A673 (cell line): ENCODE data around the gene DDR1. TPM values are rescaled to one million over a fixed set of nuclear protein-coding genes. Genes with fewer than 3 reads are reported as not detected.
"Not testable (repeated sequence)": the region's sequence is repeated elsewhere in the genome, so short reads cannot be mapped to it uniquely, and the experiment has no call there.

ENCODE experiments used
- BruUV-seq: library from RNA; stranded (reverse); fragments of 400-500 nt; replicated peaks from 2 replicates; lab custom pipeline; 2021; lab: Mats Ljungman, UMichigan
- CTCF ChIA-PET: fragments of 300-600 bp; sonication (Branson Sonifier 250); formaldehyde crosslinking; loops from one replicate; lab custom pipeline; 2022; ENCODE audit warnings: antibody characterized with exemption; lab: Charles Lee
- POLR2A ChIA-PET: fragments of 300-600 bp; sonication (Branson Sonifier 250); formaldehyde crosslinking; loops from one replicate; lab custom pipeline; 2022; ENCODE audit warnings: antibody characterized with exemption; ENCODE audit not compliant: low non-redundant PET; lab: Charles Lee
- DNase-seq: peaks from one replicate; pipeline ENCODE4 v3.0.0-alpha.2; 2015; ENCODE audit warnings: low spot score
- H3K27ac ChIP-seq: fragments of 200-600 bp; sonication (generic); 2 replicates; pipeline ENCODE4 v1.5.1; 2016; ENCODE audit warnings: mixed run types, low read depth, mild to moderate bottlenecking, mixed read lengths, antibody characterized with exemption, low read length; ENCODE audit not compliant: poor library complexity, severe bottlenecking
- H3K27me3 ChIP-seq: fragments of 200-600 bp; sonication (generic); replicated peaks from 2 replicates; pipeline ENCODE4 v1.6.1; 2017; ENCODE audit warnings: mixed run types, low read depth, mild to moderate bottlenecking, mixed read lengths, antibody characterized with exemption, low read length; ENCODE audit not compliant: insufficient read depth, poor library complexity
- H3K36me3 ChIP-seq: fragments of 200-600 bp; sonication (generic); 2 replicates; pipeline ENCODE4 v1.6.1; 2016; ENCODE audit warnings: mixed run types, mild to moderate bottlenecking, mixed read lengths, antibody characterized with exemption, low read length; ENCODE audit not compliant: insufficient read depth, poor library complexity, severe bottlenecking
- H3K4me1 ChIP-seq: fragments of 200-600 bp; sonication (generic); 2 replicates; pipeline ENCODE4 v1.6.1; 2017; ENCODE audit warnings: mixed run types, mild to moderate bottlenecking, mixed read lengths, antibody characterized with exemption, low read length; ENCODE audit not compliant: insufficient read depth, poor library complexity, severe bottlenecking
- H3K4me3 ChIP-seq: fragments of 200-600 bp; sonication (generic); 2 replicates; pipeline ENCODE4 v1.5.1; 2016; ENCODE audit warnings: low read depth, mixed run types, mild to moderate bottlenecking, mixed read lengths, low read length; ENCODE audit not compliant: poor library complexity, severe bottlenecking
- H3K9me3 ChIP-seq: fragments of 200-600 bp; sonication (generic); 2 replicates; pipeline ENCODE4 v1.6.1; 2016; ENCODE audit warnings: mixed run types, low read depth, mild to moderate bottlenecking, mixed read lengths, antibody characterized with exemption, low read length; ENCODE audit not compliant: poor library complexity, severe bottlenecking
- CTCF ChIP-seq: fragments of 300-800, 200-600 bp; sonication (generic); conservative IDR thresholded peaks from 2 replicates; pipeline ENCODE4 v1.5.1; 2017; ENCODE audit warnings: low read depth, mild to moderate bottlenecking, antibody characterized with exemption, low read length, moderate library complexity, mixed read lengths
- EZH2 ChIP-seq: fragments of 200-600 bp; sonication (generic); IDR thresholded peaks from 2 replicates; pipeline ENCODE4 v1.6.1; 2017; ENCODE audit warnings: borderline replicate concordance, low read depth, mild to moderate bottlenecking, mixed read lengths, antibody characterized with exemption, low read length; ENCODE audit not compliant: poor library complexity, severe bottlenecking
- intact Hi-C: fragments of 100-400 bp; cut with micrococcal nuclease; formaldehyde crosslinking; loops from one replicate; pipeline ENCODE4 v1.10.0; 2022; ENCODE audit not compliant: unreplicated experiment
- total RNA-seq: library from RNA; stranded (reverse); gene quantifications from 2 replicates; pipeline ENCODE4 v1.2.3, GENCODE V29; 2021

DDR1 gene
- total RNA-seq, 1 experiment from 2014 or later: 57.9 TPM

GRCh38 chr6:30847421-30847970, 36.8 kb upstream of the DDR1 start:
- intact Hi-C loops: no loop called here
- no peaks in the 10 kb centered on the region for H3K36me3 ChIP-seq
- H3K27me3 ChIP-seq: no peaks in the 10 kb centered on the region
- no peak for DNase-seq
- no peak overlapping the region for H3K4me3 ChIP-seq
- peaks cover 4% of the 10 kb centered on the region for H3K9me3 ChIP-seq
- ChIA-PET POLR2A (no interaction called here), CTCF (no interaction called here)
- no peak overlapping the region for H3K27ac ChIP-seq
- TF ChIP-seq CTCF (no peak), EZH2 (no peak)
- BruUV-seq: no TSS peak
- H3K4me1 ChIP-seq: peaks cover 9% of the 10 kb centered on the region

- POLR2A ChIA-PET: no interaction called here
- intact Hi-C loops: no loop called here
Observed at GRCh38 chr6:30847971-30848436, 36.3 kb upstream of the DDR1 start.

GRCh38 chr6:30849903-30850651, 34.2 kb upstream of the DDR1 start:
- CTCF ChIA-PET: no interaction called here
- POLR2A ChIA-PET: no interaction called here

More at GRCh38 chr6:30847971-30848436, 36.3 kb upstream of the DDR1 start:
- Histone ChIP-seq H3K36me3 (no peaks in the 10 kb centered on the region), H3K27me3 (no peaks in the 10 kb centered on the region), H3K4me1 (peaks cover 8% of the 10 kb centered on the region), H3K9me3 (peaks cover 4% of the 10 kb centered on the region), H3K4me3 (no peak overlapping the region), H3K27ac (no peak overlapping the region)
- DNase-seq: no peak
- BruUV-seq: no TSS peak
- CTCF ChIA-PET: no interaction called here
- no peak for TF ChIP-seq CTCF
- no peak for TF ChIP-seq EZH2

GRCh38 chr6:30852459-30852858, 31.9 kb upstream of the DDR1 start:
- POLR2A ChIA-PET, DNase-seq, H3K9me3 ChIP-seq, BruUV-seq, H3K36me3 ChIP-seq, H3K4me1 ChIP-seq, intact Hi-C loops, CTCF ChIA-PET, H3K4me3 ChIP-seq, H3K27ac ChIP-seq, H3K27me3 ChIP-seq: not testable (repeated sequence)

More at GRCh38 chr6:30849903-30850651, 34.2 kb upstream of the DDR1 start:
- Histone ChIP-seq H3K9me3 (peaks cover 4% of the 10 kb centered on the region), H3K36me3 (no peaks in the 10 kb centered on the region), H3K27ac (no peak overlapping the region), H3K4me3 (no peak overlapping the region), H3K4me1 (no peaks in the 10 kb centered on the region), H3K27me3 (no peaks in the 10 kb centered on the region)
- BruUV-seq: no TSS peak
- DNase-seq: no peak
- TF ChIP-seq CTCF: no peak
- intact Hi-C loops: no loop called here
